Ramos (cell line): ENCODE data around the gene MSL3.

Experiments
- in situ Hi-C: fragments of 300-500 bp; cut with MboI; formaldehyde crosslinking; loops from one replicate; pipeline ENCODE4 v1.14.3; 2022; ENCODE audit warnings: low sequenced_read_pairs; ENCODE audit not compliant: unreplicated experiment

MSL3 gene

DNA sequence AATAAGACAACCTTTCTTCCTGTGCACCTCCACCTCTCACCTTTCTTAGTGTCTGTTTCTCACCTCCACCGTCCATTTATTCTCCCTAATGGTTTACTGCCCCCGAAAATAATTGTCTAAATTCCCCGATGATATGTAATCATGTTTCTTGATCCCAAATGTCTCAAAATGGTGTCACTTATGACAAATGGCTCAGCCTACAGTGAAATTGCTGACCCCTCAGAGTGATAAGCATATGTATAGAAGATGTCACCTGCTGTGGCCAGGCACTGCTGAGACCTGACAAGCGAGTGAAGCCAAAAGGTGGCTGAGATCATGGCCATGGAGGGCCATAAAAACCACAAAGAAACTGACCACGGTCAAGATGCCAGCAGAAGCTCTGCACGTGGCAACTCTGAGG, 35.7 kb downstream of the MSL3 start:
- in situ Hi-C loops, result no loop called here

DNA sequence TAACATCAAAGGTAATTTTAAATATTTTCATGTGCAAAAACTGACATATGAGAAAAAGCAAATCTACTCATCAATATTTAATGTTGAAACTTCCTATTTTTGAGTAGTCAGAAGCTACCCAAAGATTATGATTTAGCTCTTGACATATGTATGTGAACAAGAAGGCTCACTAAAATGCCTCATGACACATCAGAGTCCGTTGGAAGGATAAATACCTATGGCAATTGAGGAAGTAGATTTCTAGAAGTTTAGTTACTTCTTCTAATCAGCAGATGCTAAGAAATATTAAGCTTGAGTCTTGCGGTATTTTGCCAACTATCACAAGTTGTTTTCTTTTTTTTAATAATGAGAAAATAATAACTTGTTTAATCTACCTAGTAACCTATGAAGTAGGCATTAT, 55.3 kb downstream of the MSL3 start:
- in situ Hi-C loops, result no loop called here
